Left ventricle myocardium inferior (tissue), 1 donor: ENCODE data around the gene PIGS. TPM values are rescaled to one million over a fixed set of nuclear protein-coding genes. Genes with fewer than 3 reads are reported as not detected.

Source experiments
- DNase-seq: peaks from one replicate; pipeline ENCODE4 v3.0.0-alpha.2; 2020
- H3K27ac ChIP-seq: fragments of 200-600 bp; replicated peaks from 2 replicates; pipeline ENCODE4 v1.8.0; 2021
- H3K27me3 ChIP-seq: fragments of 200-600 bp; 2 replicates; pipeline ENCODE4 v1.8.0; 2021; ENCODE audit warnings: low read depth
- H3K36me3 ChIP-seq: fragments of 200-600 bp; 2 replicates; pipeline ENCODE4 v1.8.0; 2021
- H3K4me1 ChIP-seq: fragments of 200-600 bp; 2 replicates; pipeline ENCODE4 v1.8.0; 2021
- H3K4me3 ChIP-seq: fragments of 200-600 bp; 2 replicates; pipeline ENCODE4 v1.8.0; 2021; ENCODE audit warnings: mild to moderate bottlenecking, moderate library complexity
- H3K9me3 ChIP-seq: fragments of 200-600 bp; replicated peaks from 2 replicates; pipeline ENCODE4 v1.8.0; 2021
- CTCF ChIP-seq: fragments of 200-600 bp; IDR thresholded peaks from 2 replicates; pipeline ENCODE4 v1.8.0; 2021; ENCODE audit warnings: antibody characterized with exemption, mild to moderate bottlenecking, borderline replicate concordance
- intact Hi-C: fragments of 100-400 bp; cut with micrococcal nuclease; formaldehyde crosslinking; loops from one replicate; pipeline ENCODE4 v1.11.0; 2022
- total RNA-seq: library from RNA; stranded (reverse); fragmentation: NEBNext Ultra II Directional; extraction: Animal tissue kit (Norgen Biotek cat#: 25700); gene quantifications from one replicate; pipeline ENCODE4 v1.2.1, GENCODE V29; 2021
- donor health status: DM: no; HTN: yes; CAD: no; lungs with severe emphysema.

Gene PIGS
- total RNA-seq, 1 donor from 2014 or later = 38.2 TPM

GRCh38 chr17:28585851-28586250 is 14.5 kb upstream of the PIGS start:
- H3K9me3 ChIP-seq = no peaks in the 10 kb centered on the region
- no peaks in the 10 kb centered on the region for H3K36me3 ChIP-seq
- no peak overlapping the region for H3K27ac ChIP-seq
- intact Hi-C loops = no loop called here
- no peaks in the 10 kb centered on the region for H3K27me3 ChIP-seq
- no peak for TF ChIP-seq CTCF
- no peak for DNase-seq
- H3K4me3 ChIP-seq = no peak overlapping the region
- no peaks in the 10 kb centered on the region for H3K4me1 ChIP-seq

DNA sequence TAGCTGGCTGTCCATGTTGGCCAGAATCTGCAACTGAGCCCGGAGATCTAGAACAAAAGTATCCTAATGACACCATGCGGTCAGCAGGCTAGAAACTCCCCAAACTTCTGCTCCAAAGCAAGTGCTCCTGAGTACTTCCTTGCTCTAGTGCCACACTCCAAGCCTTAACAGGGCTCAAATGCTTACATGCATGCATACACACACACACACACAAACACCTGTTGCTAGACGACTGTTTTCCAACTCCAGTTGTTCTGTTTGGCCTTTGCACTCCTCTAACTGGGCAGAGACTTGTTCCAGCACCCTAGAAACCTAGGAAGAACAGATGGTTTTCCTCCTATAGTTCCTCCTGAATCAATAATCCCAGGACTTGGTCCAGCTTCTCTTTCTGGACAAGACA is 13.1 kb upstream of the PIGS start:
- Histone ChIP-seq H3K36me3 (no peaks in the 10 kb centered on the region), H3K4me3 (no peak overlapping the region), H3K9me3 (no peaks in the 10 kb centered on the region), H3K27ac (no peak overlapping the region), H3K4me1 (no peaks in the 10 kb centered on the region), H3K27me3 (no peaks in the 10 kb centered on the region)
- no peak for TF ChIP-seq CTCF
- intact Hi-C loops = no loop called here
- no peak for DNase-seq

GRCh38 chr17:28582513-28582912 is 11.2 kb upstream of the PIGS start:
- Histone ChIP-seq H3K9me3 (no peaks in the 10 kb centered on the region), H3K4me3 (no peak overlapping the region), H3K27me3 (no peaks in the 10 kb centered on the region), H3K4me1 (no peaks in the 10 kb centered on the region), H3K27ac (no peak overlapping the region), H3K36me3 (no peaks in the 10 kb centered on the region)
- intact Hi-C loops = no loop called here
- DNase-seq = no peak
- no peak for TF ChIP-seq CTCF

- intact Hi-C loops = no loop called here
Measured at GRCh38 chr17:28580959-28581358, 9.6 kb upstream of the PIGS start.

DNA sequence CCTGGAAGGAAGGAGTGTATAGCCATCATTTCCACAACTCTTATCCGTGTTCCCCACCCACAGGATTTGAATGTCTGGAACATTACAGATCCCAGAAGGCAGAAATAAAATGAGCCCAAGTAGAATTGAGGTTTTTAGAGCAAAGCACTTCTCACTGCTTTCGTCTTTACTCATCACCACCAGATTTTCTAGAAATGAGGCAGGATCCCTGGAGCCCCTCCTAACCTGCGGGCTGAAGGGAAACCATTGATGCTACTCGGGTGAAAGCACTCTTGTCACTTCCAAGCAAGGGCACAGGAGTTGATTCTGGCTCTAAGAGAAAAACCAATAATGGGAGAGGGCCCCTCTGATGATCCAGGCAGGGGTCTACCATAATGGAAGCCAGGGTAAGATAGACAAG is 8.2 kb upstream of the PIGS start:
- Histone ChIP-seq H3K4me1 (peaks cover 22% of the 10 kb centered on the region), H3K27me3 (no peaks in the 10 kb centered on the region), H3K27ac (no peak overlapping the region), H3K4me3 (no peak overlapping the region), H3K36me3 (peaks cover under 1% of the 10 kb centered on the region), H3K9me3 (no peaks in the 10 kb centered on the region)
- TF ChIP-seq CTCF = no peak
- DNase-seq = no peak
- intact Hi-C loops = no loop called here

More at GRCh38 chr17:28580959-28581358, 9.6 kb upstream of the PIGS start:
- no peak for TF ChIP-seq CTCF
- no peaks in the 10 kb centered on the region for H3K36me3 ChIP-seq
- H3K27me3 ChIP-seq = no peaks in the 10 kb centered on the region
- H3K4me1 ChIP-seq = peaks cover 11% of the 10 kb centered on the region
- no peak for DNase-seq
- no peak overlapping the region for H3K27ac ChIP-seq
- no peaks in the 10 kb centered on the region for H3K9me3 ChIP-seq
- H3K4me3 ChIP-seq = no peak overlapping the region
